SK-N-SH (cell line): Measurements from ENCODE around the gene GYS1.
A peak's percentile ranks its signal among the peaks of the same experiment; 100 is the strongest.

Source experiments
- EZH2phosphoT487 ChIP-seq: fragments of 200-600 bp; sonication (generic); IDR thresholded peaks from 2 replicates; pipeline ENCODE4 v1.6.1; 2017; ENCODE audit warnings: low read depth, mixed run types, mild to moderate bottlenecking, antibody characterized with exemption, moderate library complexity, borderline replicate concordance
- FOSL2 ChIP-seq: IDR thresholded peaks from 2 replicates; pipeline ENCODE4 v1.4.0; 2012; ENCODE audit warnings: low read depth, mild to moderate bottlenecking, moderate library complexity, borderline replicate concordance
- GABPA ChIP-seq: IDR thresholded peaks from 2 replicates; pipeline ENCODE4 v1.4.0; 2012; ENCODE audit warnings: low read depth, mild to moderate bottlenecking
- JUND ChIP-seq: IDR thresholded peaks from 2 replicates; pipeline ENCODE4 v1.4.0; 2012
- NRF1 ChIP-seq: IDR thresholded peaks from 2 replicates; pipeline ENCODE4 v1.6.1; 2012; ENCODE audit warnings: low read depth, mild to moderate bottlenecking, low read length
- RAD21 ChIP-seq: IDR thresholded peaks from 2 replicates; pipeline ENCODE4 v1.6.1; 2012; ENCODE audit warnings: mild to moderate bottlenecking, low read length
- TCF12 ChIP-seq: IDR thresholded peaks from 2 replicates; pipeline ENCODE4 v1.4.0; 2012
- TF ChIP-seq, protein P1 (sequence below): fragments of 200-600 bp; sonication (generic); IDR thresholded peaks from 2 replicates; pipeline ENCODE4 v1.6.1; 2017; ENCODE audit warnings: antibody characterized with exemption, mild to moderate bottlenecking, moderate library complexity
- TF ChIP-seq, protein P2 (sequence below): IDR thresholded peaks from 2 replicates; pipeline ENCODE4 v1.6.1; 2012; ENCODE audit warnings: mild to moderate bottlenecking, low read depth, low read length, moderate library complexity
- TF ChIP-seq, protein P3 (sequence below): fragments of 150-350 bp; IDR thresholded peaks from 2 replicates; pipeline ENCODE4 v1.6.1; 2016; ENCODE audit warnings: mild to moderate bottlenecking, low read depth, low read length

DNA sequence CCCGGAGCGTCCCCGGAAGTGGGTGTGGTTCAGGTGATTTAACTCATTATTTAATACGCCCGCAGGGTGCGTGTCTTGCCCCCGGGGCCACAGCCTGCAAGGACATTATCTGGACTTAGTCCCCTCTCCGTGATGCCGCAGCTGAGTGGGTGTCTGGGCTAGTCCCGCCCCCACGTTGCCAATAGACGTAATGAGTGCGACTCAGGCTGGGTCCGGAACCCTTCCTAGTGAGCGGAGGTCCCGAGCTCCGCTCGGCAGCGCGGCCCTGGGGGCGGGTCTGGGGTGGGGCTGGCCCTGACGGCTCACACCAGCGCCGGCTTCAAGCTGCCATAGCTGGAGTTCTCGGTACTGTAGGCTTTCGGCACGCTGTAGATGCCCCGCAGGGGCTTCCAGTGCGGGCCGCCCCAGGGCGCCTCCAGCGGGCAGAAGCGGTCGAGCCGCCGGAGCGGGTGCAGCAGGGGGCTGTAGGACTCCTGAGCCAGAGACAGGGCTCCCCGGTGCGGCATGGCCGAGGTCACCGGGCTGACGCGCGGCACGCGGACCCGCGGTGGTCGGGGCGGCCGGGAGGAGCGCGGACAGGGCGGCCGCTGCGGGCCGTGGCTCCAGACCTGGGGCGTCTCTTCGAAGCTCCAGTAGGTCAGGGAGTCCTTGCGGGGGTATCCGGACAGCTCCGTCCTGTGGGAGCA, 24.7 kb upstream of the GYS1 start:
- TF ChIP-seq EZH2phosphoT487 (no peak), RAD21 (no peak), JUND (no peak), FOSL2 (no peak), GABPA (no peak), NRF1 (no peak), TCF12 (no peak)
- TF ChIP-seq, protein P1, sequence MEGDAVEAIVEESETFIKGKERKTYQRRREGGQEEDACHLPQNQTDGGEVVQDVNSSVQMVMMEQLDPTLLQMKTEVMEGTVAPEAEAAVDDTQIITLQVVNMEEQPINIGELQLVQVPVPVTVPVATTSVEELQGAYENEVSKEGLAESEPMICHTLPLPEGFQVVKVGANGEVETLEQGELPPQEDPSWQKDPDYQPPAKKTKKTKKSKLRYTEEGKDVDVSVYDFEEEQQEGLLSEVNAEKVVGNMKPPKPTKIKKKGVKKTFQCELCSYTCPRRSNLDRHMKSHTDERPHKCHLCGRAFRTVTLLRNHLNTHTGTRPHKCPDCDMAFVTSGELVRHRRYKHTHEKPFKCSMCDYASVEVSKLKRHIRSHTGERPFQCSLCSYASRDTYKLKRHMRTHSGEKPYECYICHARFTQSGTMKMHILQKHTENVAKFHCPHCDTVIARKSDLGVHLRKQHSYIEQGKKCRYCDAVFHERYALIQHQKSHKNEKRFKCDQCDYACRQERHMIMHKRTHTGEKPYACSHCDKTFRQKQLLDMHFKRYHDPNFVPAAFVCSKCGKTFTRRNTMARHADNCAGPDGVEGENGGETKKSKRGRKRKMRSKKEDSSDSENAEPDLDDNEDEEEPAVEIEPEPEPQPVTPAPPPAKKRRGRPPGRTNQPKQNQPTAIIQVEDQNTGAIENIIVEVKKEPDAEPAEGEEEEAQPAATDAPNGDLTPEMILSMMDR = peak; percentile 57
- TF ChIP-seq, protein P2, sequence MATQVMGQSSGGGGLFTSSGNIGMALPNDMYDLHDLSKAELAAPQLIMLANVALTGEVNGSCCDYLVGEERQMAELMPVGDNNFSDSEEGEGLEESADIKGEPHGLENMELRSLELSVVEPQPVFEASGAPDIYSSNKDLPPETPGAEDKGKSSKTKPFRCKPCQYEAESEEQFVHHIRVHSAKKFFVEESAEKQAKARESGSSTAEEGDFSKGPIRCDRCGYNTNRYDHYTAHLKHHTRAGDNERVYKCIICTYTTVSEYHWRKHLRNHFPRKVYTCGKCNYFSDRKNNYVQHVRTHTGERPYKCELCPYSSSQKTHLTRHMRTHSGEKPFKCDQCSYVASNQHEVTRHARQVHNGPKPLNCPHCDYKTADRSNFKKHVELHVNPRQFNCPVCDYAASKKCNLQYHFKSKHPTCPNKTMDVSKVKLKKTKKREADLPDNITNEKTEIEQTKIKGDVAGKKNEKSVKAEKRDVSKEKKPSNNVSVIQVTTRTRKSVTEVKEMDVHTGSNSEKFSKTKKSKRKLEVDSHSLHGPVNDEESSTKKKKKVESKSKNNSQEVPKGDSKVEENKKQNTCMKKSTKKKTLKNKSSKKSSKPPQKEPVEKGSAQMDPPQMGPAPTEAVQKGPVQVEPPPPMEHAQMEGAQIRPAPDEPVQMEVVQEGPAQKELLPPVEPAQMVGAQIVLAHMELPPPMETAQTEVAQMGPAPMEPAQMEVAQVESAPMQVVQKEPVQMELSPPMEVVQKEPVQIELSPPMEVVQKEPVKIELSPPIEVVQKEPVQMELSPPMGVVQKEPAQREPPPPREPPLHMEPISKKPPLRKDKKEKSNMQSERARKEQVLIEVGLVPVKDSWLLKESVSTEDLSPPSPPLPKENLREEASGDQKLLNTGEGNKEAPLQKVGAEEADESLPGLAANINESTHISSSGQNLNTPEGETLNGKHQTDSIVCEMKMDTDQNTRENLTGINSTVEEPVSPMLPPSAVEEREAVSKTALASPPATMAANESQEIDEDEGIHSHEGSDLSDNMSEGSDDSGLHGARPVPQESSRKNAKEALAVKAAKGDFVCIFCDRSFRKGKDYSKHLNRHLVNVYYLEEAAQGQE = no peak
- TF ChIP-seq, protein P3, sequence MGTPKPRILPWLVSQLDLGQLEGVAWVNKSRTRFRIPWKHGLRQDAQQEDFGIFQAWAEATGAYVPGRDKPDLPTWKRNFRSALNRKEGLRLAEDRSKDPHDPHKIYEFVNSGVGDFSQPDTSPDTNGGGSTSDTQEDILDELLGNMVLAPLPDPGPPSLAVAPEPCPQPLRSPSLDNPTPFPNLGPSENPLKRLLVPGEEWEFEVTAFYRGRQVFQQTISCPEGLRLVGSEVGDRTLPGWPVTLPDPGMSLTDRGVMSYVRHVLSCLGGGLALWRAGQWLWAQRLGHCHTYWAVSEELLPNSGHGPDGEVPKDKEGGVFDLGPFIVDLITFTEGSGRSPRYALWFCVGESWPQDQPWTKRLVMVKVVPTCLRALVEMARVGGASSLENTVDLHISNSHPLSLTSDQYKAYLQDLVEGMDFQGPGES = no peak
